GM13977 (cell line): ENCODE measurements around the gene FAM124A.

Source experiments
- DNase-seq: peaks from one replicate; pipeline ENCODE4 v3.0.0; 2012; ENCODE audit warnings: low spot score
- CTCF ChIP-seq: IDR thresholded peaks from 2 replicates; pipeline ENCODE4 v1.5.1; 2012; ENCODE audit warnings: mild to moderate bottlenecking, control low read depth; ENCODE audit not compliant: insufficient read depth; ENCODE audit errors: extremely low read depth, missing control alignments
- in situ Hi-C: fragments of 300-500 bp; cut with MboI; formaldehyde crosslinking; loops from one replicate; pipeline ENCODE4 v1.12.0; 2022; ENCODE audit warnings: low sequenced_read_pairs, low pct_unique_long_range_greater_than_20kb, mixed read lengths, inconsistent platforms; ENCODE audit not compliant: unreplicated experiment

The FAM124A gene

GRCh38 chr13:51231456-51231855 is 9.3 kb downstream of the FAM124A start:
- DNase-seq: no peak
- in situ Hi-C loops: no loop called here
- TF ChIP-seq CTCF: no peak

- TF ChIP-seq CTCF: no peak
- DNase-seq: no peak
- in situ Hi-C loops: no loop called here
Observed at GRCh38 chr13:51232328-51232727, 10.1 kb downstream of the FAM124A start.

- in situ Hi-C loops: no loop called here
- no peak for DNase-seq
- no peak for TF ChIP-seq CTCF
Observed at GRCh38 chr13:51233117-51233826, 11.1 kb downstream of the FAM124A start.

- no peak for DNase-seq
- in situ Hi-C loops: no loop called here
- no peak for TF ChIP-seq CTCF
Observed at GRCh38 chr13:51234676-51235075, 12.5 kb downstream of the FAM124A start.

GRCh38 chr13:51235186-51235585 is 13.0 kb downstream of the FAM124A start:
- in situ Hi-C loops: no loop called here
- no peak for TF ChIP-seq CTCF
- DNase-seq: no peak

GRCh38 chr13:51235756-51236490 is 13.7 kb downstream of the FAM124A start:
- in situ Hi-C loops: no loop called here
- TF ChIP-seq CTCF: no peak
- DNase-seq: no peak
